Neuronal stem cell (in vitro differentiated cells): Measurements from ENCODE around the gene RBP7.

Experiments
- DNase-seq: peaks from one replicate; pipeline ENCODE4 v3.0.0-alpha.2; 2013; ENCODE audit warnings: low spot score
- H2AFZ ChIP-seq: one replicate; pipeline ENCODE4 v1.6.1; 2013; ENCODE audit warnings: mild to moderate bottlenecking, low read length, inconsistent platforms
- H2AK5ac ChIP-seq: 2 replicates; pipeline ENCODE4 v1.6.1; 2013; ENCODE audit warnings: low read depth, mild to moderate bottlenecking, inconsistent platforms, low read length, moderate library complexity, mixed read lengths
- H2BK120ac ChIP-seq: 2 replicates; pipeline ENCODE4 v1.6.1; 2013; ENCODE audit warnings: low read depth, mild to moderate bottlenecking, inconsistent platforms, low read length, moderate library complexity, mixed read lengths
- H2BK12ac ChIP-seq: one replicate; pipeline ENCODE4 v1.6.1; 2013; ENCODE audit warnings: low read length, inconsistent platforms
- H2BK15ac ChIP-seq: 2 replicates; pipeline ENCODE4 v1.6.1; 2013; ENCODE audit warnings: mild to moderate bottlenecking, low read length, inconsistent platforms, mixed read lengths
- H2BK5ac ChIP-seq: one replicate; pipeline ENCODE4 v1.6.1; 2013; ENCODE audit warnings: inconsistent platforms, mild to moderate bottlenecking, low read length, moderate library complexity
- H3K14ac ChIP-seq: one replicate; pipeline ENCODE4 v1.6.1; 2013; ENCODE audit warnings: low read length, inconsistent platforms
- H3K18ac ChIP-seq: 2 replicates; pipeline ENCODE4 v1.6.1; 2013; ENCODE audit warnings: low read length, inconsistent platforms
- H3K23ac ChIP-seq: 2 replicates; pipeline ENCODE4 v1.6.1; 2013; ENCODE audit warnings: low read depth, mild to moderate bottlenecking, mixed read lengths, low read length, inconsistent platforms; ENCODE audit not compliant: poor library complexity
- H3K27ac ChIP-seq: replicated peaks from 3 replicates; pipeline ENCODE4 v1.5.1; 2013; ENCODE audit warnings: low read length, inconsistent platforms
- H3K27me3 ChIP-seq, 3 experiments: 2 replicates each; pipeline ENCODE4 v1.6.1; 2013; ENCODE audit warnings: low read length in 3 of 3, mild to moderate bottlenecking in 2 of 3, inconsistent platforms in 1 of 3, low read depth in 1 of 3, mixed read lengths in 1 of 3, moderate library complexity in 1 of 3; ENCODE audit not compliant: control insufficient read depth in 3 of 3, insufficient read depth in 3 of 3
- H3K36me3 ChIP-seq, 2 donors: replicated peaks in 1 of 2; 2 replicates each; pipeline ENCODE4 v1.6.1; 2013; ENCODE audit warnings: low read length in 2 of 2; ENCODE audit not compliant: control insufficient read depth in 2 of 2, insufficient read depth in 2 of 2
- H3K4ac ChIP-seq: 2 replicates; pipeline ENCODE4 v1.6.1; 2013; ENCODE audit warnings: inconsistent platforms, mild to moderate bottlenecking, low read length, moderate library complexity
- H3K4me1 ChIP-seq, 2 donors: 1 replicate in 1 of 2; 2 replicates in 1 of 2; pipeline ENCODE4 v1.6.1; 2013; ENCODE audit warnings: low read length in 2 of 2, low read depth in 1 of 2; ENCODE audit not compliant: control insufficient read depth in 2 of 2, insufficient read depth in 1 of 2
- H3K4me2 ChIP-seq: one replicate; pipeline ENCODE4 v1.6.1; 2013; ENCODE audit warnings: mild to moderate bottlenecking, low read length, inconsistent platforms; ENCODE audit not compliant: insufficient read depth, poor library complexity, severe bottlenecking
- H3K4me3 ChIP-seq, 2 donors: 2 replicates each; pipeline ENCODE4 v1.5.1; 2013; ENCODE audit warnings: low read length in 2 of 2, mild to moderate bottlenecking in 2 of 2, inconsistent platforms in 1 of 2, moderate library complexity in 1 of 2
- H3K79me1 ChIP-seq: one replicate; pipeline ENCODE4 v1.6.1; 2013; ENCODE audit warnings: low read depth, mild to moderate bottlenecking, inconsistent platforms, low read length, moderate library complexity
- H3K9ac ChIP-seq: one replicate; pipeline ENCODE4 v1.6.1; 2013; ENCODE audit warnings: mild to moderate bottlenecking, low read depth, low read length, inconsistent platforms; ENCODE audit not compliant: poor library complexity
- H3K9me3 ChIP-seq, 2 donors: replicated peaks in 1 of 2; 2 replicates each; pipeline versions ENCODE3 to v1.6.1; 2013; ENCODE audit warnings: low read length in 2 of 2, mild to moderate bottlenecking in 2 of 2, inconsistent platforms in 1 of 2, low read depth in 1 of 2, mixed read lengths in 1 of 2, moderate library complexity in 1 of 2; ENCODE audit not compliant: control insufficient read depth in 2 of 2, insufficient read depth in 1 of 2
- H4K8ac ChIP-seq: one replicate; pipeline ENCODE4 v1.6.1; 2013; ENCODE audit warnings: low read depth, mild to moderate bottlenecking, inconsistent platforms, low read length, moderate library complexity
- H4K91ac ChIP-seq: one replicate; pipeline ENCODE4 v1.6.1; 2013; ENCODE audit warnings: low read length, low read depth, mild to moderate bottlenecking, inconsistent platforms; ENCODE audit not compliant: poor library complexity
- WGBS, 2 donors: extraction: QIAGEN DNeasy Blood & Tissue Kit; methylation state at CpG; one replicate each; pipeline ENCODE4 v1.1.7; 2013; ENCODE audit warnings: missing lambda C conversion rate in 2 of 2, mixed read lengths in 1 of 2; ENCODE audit not compliant: insufficient read length in 2 of 2, insufficient replicate concordance in 1 of 2; ENCODE audit errors: extremely low coverage in 2 of 2; 5-methylcytosine and 5-hydroxymethylcytosine counted together

Gene RBP7

GRCh38 chr1:9960706-9961562, 36.1 kb upstream of the RBP7 start:
- Histone ChIP-seq H2BK5ac (no peak overlapping the region), H3K4me1 (peaks cover 0 to 6% of the 10 kb centered on the region in 2 donors), H3K79me1 (no peaks in the 10 kb centered on the region), H2AFZ (no peak overlapping the region), H4K8ac (no peak overlapping the region), H4K91ac (no peak overlapping the region), H3K9ac (no peak overlapping the region), H3K23ac (no peak overlapping the region), H3K4me3 (no peak overlapping the region), H2AK5ac (no peak overlapping the region), H3K36me3 (no peaks in the 10 kb centered on the region), H3K27me3 (no peaks in the 10 kb centered on the region), H3K9me3 (no peaks in the 10 kb centered on the region), H3K27ac (no peak overlapping the region), H3K4me2 (no peak overlapping the region), H3K18ac (peak overlapping the region; percentile 9), H3K4ac (no peak overlapping the region), H2BK15ac (no peak overlapping the region), H3K14ac (no peak overlapping the region), H2BK12ac (no peak overlapping the region), H2BK120ac (no peak overlapping the region)
- no peak for DNase-seq
- no CpG with 5 or more reads among the region's 12 CpGs for WGBS, 2 donors

- DNase-seq, result no peak
- H2BK5ac ChIP-seq, result no peak overlapping the region
- WGBS, 2 donors, result no CpG with 5 or more reads among the region's 5 CpGs
- H4K8ac ChIP-seq, result no peak overlapping the region
- no peak overlapping the region for H4K91ac ChIP-seq
- no peak overlapping the region for H2AK5ac ChIP-seq
- no peaks in the 10 kb centered on the region for H3K27me3 ChIP-seq
- no peak overlapping the region for H3K23ac ChIP-seq
- H3K4me1 ChIP-seq, result peaks cover 0 to 2% of the 10 kb centered on the region in 2 donors
- H3K79me1 ChIP-seq, result no peaks in the 10 kb centered on the region
- H3K4me3 ChIP-seq, result no peak overlapping the region
- peaks cover 2 to 16% of the 10 kb centered on the region in 2 donors for H3K36me3 ChIP-seq
- no peak overlapping the region for H3K14ac ChIP-seq
- no peak overlapping the region for H3K4ac ChIP-seq
- no peak overlapping the region for H3K4me2 ChIP-seq
- no peaks in the 10 kb centered on the region for H3K9me3 ChIP-seq
- H3K18ac ChIP-seq, result no peak overlapping the region
- H2BK120ac ChIP-seq, result no peak overlapping the region
- no peak overlapping the region for H3K9ac ChIP-seq
- H2AFZ ChIP-seq, result no peak overlapping the region
- no peak overlapping the region for H2BK12ac ChIP-seq
- no peak overlapping the region for H3K27ac ChIP-seq
- no peak overlapping the region for H2BK15ac ChIP-seq
Measured at GRCh38 chr1:9984253-9984652, 12.8 kb upstream of the RBP7 start.

GRCh38 chr1:9985001-9985400, 12.0 kb upstream of the RBP7 start:
- Histone ChIP-seq H3K79me1 (no peaks in the 10 kb centered on the region), H4K8ac (no peak overlapping the region), H3K4me3 (no peak overlapping the region), H2AFZ (no peak overlapping the region), H2BK15ac (no peak overlapping the region), H3K18ac (no peak overlapping the region), H3K4ac (no peak overlapping the region), H2BK120ac (no peak overlapping the region), H4K91ac (no peak overlapping the region), H3K27me3 (no peaks in the 10 kb centered on the region), H2BK12ac (no peak overlapping the region), H2BK5ac (no peak overlapping the region), H3K27ac (no peak overlapping the region), H3K9me3 (no peaks in the 10 kb centered on the region), H3K36me3 (peaks cover 2 to 16% of the 10 kb centered on the region in 2 donors), H3K9ac (no peak overlapping the region), H3K23ac (no peak overlapping the region), H3K4me1 (peaks cover 0 to 2% of the 10 kb centered on the region in 2 donors), H3K14ac (no peak overlapping the region), H2AK5ac (no peak overlapping the region), H3K4me2 (no peak overlapping the region)
- no peak for DNase-seq
- no CpG with 5 or more reads among the region's 6 CpGs for WGBS, 2 donors

- Histone ChIP-seq H3K4ac (no peak overlapping the region), H3K18ac (no peak overlapping the region), H3K14ac (no peak overlapping the region), H3K36me3 (no peaks in the 10 kb centered on the region), H3K23ac (no peak overlapping the region), H3K27me3 (no peaks in the 10 kb centered on the region), H3K27ac (no peak overlapping the region), H2BK120ac (no peak overlapping the region), H4K91ac (no peak overlapping the region), H3K9me3 (no peaks in the 10 kb centered on the region), H2BK15ac (no peak overlapping the region), H2AK5ac (no peak overlapping the region), H3K79me1 (no peaks in the 10 kb centered on the region), H2BK5ac (no peak overlapping the region), H2BK12ac (no peak overlapping the region), H3K4me1 (no peaks in the 10 kb centered on the region), H4K8ac (no peak overlapping the region), H3K9ac (no peak overlapping the region), H2AFZ (no peak overlapping the region), H3K4me3 (no peak overlapping the region), H3K4me2 (no peak overlapping the region)
- DNase-seq, result no peak
- WGBS, 2 donors, result no CpG with 5 or more reads among the region's 5 CpGs
Measured at GRCh38 chr1:9989773-9990172, 7.3 kb upstream of the RBP7 start.
